NCI-H1105 treated with DMSO at 0.1 percent for 48 hours (cell line): Measurements from ENCODE around the gene C3.
"Not testable (repeated sequence)": the region's sequence is repeated elsewhere in the genome, so short reads cannot be mapped to it uniquely, and the experiment has no call there.

Source experiments
- DNase-seq: peaks from one replicate; lab custom pipeline; 2025; lab: John Stamatoyannopoulos, UW

Gene C3

DNA sequence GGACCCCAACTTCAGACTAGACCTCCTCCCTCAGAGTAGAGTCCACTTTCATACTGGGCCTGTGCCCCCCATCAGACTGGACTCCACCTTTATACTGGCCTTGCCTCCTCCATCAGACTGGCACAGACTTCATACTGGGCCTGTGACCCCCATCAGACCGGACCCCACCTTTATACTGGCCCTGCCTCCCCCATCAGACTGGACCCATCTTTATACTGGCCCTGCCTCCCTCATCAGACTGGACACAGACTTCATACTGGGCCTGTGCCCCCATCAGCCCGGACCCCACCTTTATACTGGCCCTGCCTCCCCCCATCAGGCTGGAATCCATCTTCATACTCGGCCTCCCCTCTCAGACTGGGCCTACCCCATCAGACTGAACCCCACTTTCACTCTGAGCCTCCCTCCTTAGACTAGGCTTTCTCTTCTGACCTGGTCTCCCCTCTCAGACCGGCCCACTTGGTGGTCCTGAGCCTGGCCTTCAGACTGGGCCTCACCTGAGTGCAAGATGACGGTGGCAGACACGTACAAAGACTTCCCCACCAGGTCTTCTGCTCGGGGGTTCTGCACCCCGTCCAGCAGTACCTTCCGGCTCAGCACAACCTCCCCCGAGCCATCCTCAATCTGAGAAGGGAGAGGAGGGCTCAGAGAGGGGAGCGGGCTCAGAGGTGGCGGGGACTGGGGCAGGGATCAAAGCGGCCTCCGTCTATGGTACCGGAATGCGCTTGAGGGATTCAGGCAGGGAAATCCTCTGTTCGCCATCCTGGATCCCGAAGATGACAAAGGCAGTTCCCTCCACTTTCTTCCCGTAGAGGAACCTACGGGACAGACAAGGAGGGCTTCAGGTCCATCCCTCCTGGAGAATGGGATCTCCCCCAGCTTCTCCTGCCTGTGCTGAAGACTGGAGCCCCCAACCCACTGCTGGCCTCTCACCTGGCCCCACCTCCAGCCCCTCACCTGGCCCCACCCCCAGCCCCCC is 7.5 kb downstream of the C3 start:
- DNase-seq, result no peak

DNA sequence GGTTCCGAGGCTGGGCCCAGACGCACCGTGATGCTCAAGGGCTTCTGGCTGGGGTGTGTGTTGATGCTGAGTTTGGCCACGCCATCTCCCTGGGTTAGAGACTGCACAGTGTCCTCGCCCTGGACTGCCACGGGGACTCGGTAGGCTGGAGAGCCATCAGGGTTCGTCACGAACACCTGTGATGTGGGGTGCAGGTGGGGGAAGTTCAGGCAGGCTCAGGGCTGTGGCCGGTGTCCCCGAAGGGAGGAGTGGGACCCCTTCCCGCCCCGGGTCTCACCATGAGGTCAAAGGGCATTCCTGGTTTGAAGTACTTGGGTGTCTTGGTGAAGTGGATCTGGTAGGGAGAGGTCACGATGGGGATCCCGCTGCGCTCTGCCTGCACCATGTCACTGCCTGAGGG is 8.2 kb downstream of the C3 start:
- no peak for DNase-seq

DNA sequence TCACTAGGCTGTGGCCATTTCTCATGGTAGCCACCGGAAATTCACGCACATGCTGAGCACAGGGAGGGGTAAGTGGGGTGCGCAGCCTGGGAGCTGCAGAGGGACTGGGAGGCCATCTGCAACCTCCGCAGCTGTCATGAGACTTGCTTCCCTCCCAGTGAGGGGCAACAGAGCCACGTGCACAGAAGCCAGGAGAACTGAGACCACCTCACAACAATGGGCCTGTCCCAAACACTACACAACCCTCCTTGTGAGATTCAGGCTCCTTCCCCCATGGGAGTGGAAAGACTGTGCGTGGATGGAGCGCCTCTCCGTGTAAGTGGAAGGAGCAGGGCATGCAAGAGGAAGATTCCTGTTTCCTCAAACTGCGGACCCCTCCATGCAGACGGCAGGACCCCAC is 8.8 kb downstream of the C3 start:
- no peak for DNase-seq

DNA sequence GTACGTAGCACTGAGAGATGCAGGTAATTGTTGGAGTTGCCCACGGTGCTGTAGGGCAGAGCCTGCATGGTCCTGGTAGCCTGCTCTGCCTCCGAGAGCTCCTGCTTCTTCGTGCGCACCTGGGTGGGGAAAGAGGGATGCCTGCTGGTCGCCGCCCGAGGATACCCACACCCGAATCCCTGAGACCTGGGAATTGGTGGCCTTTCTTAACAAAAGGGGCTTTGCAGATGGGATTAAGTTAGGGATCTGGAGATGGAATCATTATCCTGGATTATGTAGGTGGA is 9.4 kb downstream of the C3 start:
- no peak for DNase-seq

DNA sequence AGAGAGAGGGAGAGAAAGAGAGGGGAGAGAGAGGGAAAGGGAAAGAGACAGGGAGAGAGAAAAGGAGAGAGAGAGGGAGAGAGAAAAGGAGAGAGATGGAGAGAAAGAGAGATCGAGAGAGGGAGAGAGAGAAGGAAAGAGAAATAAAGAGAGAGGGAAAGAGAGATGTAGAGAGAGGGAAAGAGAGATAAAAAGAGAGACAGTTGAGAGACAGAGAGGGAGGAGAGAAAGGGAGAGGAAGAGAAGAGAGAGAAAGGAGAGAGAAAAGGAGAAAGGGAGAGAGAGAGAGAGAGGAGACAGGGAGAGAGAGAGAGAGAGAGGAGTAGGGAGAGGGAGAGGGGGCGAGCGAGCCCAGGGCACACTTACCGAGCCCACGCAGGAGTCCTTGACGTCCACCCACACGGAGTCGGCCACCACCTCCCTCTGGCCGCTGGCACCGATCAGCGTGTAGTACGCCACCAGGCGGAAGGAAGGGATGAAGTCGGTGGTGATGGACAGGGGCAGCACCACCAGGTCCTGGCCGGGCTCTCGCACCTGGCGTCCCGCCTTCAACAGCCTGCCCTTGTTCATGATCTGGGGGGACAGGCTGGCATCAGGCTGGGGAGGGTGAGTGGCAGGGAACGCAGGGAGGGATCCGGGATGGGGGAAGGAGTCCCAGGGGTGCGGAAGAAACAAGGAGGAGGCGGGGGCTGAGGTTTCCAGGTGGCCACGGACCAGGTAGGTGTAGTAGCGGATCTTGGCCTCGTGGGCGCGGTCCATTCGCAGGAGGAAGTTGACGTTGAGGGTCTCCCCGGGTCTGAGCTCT is 10.0 kb downstream of the C3 start:
- no peak for DNase-seq

DNA sequence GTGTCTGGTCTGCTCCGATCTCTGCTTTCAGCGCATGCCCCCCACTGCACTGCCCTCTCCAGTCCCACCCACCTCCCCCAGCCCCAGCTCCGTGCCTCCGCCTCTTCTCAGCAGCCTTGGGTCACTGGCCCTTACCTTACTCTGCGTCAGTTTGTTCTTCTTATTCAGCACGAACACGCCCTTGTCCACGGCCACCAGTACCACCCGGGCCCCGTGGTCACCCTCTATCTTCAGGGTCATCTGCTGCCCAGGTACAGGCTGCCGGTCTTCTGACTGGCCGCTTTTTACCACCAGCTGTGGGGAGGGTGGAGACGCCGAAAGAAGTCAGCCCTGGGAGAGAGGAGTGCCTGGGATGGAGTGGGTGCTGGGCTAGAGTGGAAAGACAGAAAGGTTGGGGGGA is 10.9 kb downstream of the C3 start:
- DNase-seq, result no peak

DNA sequence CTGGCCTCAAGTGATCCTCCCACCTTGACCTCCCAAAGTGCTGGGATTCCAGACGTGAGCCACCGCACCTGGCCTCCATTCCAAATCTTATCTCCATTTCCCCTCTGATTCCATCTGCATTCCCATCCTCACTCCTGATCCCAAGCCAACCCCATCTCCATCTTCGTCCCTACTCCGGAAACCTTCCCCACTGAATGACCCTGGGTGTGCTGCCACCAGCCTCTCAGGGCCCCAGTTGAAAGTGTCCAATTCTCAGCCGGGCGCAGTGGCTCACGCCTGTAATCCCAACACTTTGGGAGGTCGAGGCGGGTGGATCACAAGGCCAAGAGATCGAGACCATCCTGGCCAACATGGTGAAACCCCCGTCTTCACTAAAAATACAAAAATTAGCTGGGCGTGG is 11.5 kb downstream of the C3 start:
- not testable (repeated sequence) for DNase-seq

DNA sequence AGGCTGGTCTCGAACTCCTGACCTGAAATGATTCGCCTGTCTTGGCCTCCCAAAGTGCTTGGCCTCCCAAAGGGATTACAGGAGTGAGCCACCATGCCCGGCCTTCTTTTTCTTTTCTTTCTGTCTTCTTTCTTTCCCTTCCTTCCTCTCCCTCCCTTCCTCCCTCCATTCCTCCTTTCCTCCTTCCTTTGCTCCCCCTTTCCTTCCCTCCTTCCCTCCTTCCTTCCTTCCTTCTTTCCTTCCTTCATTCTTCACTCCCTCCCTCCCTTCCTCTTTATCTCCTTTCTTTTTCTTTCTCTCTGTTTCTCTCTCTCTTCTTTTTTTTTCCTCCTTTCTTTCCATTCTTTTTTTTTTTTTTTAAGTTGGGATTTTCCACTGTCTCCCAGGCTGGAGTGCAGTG is 12.1 kb downstream of the C3 start:
- DNase-seq, result no peak

DNA sequence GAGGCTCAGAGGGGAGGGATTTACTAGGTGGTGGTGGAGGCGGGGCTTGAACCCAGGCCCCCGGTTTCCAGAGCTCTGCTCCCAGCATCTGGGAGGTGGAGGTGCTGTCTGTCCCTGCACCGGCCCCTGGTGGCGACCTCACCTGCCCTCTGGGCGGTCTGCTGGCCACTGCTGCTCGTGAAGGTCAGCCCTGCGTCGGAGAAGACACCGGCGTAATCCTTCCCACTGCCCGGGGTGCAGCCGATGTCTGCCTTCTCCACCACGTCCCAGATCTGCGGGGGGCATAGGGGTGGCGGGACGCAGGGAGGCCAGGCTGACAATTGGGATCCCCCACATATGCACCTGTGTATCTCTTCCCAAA is 12.8 kb downstream of the C3 start:
- DNase-seq, result no peak

DNA sequence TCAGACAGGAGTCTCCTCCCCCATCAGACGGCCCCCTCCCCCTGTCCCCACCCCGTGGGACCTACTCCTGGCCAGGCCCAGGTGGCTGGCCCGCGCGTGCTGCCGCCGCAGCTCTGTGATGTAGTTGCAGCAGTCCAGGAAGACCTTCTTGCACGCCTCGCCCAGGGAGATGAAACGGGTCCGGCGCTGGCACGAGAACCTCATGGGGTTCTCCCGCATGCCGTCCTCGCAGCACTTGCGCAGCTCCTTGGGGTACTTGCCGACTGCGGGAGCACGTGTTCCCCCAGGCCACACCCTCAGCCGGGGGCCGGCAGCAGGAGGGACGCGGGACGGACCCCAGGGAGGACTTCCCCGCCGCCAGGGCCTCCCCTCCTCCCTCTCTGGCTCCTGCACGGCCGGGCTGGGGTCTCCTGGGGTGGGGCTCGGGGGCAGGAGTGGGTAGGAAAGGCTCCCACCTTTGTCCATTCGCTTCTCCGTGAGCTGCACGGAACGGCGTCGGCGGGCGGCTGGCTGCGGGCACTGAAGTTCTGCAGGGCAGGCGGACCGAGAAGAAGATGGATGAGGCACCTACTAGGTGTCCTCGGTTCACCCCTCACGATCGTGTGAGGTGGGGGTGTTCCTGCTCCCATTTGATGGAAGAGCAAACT is 13.3 kb downstream of the C3 start:
- DNase-seq, result no peak

DNA sequence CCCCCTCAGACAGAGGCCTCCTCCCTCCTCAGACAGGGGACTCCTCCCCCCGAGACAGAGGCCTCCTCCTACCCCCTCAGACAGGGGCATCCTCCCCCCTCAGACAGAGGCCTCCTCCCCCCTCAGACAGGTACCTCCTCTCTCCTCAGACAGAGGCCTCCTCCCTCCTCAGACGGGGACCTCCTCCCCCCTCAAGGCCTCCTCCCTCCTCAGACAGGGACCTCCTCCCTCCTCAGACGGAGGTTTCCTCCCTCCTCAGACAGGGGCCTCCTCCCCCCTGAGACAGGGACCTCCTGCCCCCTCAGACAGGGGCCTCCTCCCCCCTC is 13.9 kb downstream of the C3 start:
- no peak for DNase-seq

DNA sequence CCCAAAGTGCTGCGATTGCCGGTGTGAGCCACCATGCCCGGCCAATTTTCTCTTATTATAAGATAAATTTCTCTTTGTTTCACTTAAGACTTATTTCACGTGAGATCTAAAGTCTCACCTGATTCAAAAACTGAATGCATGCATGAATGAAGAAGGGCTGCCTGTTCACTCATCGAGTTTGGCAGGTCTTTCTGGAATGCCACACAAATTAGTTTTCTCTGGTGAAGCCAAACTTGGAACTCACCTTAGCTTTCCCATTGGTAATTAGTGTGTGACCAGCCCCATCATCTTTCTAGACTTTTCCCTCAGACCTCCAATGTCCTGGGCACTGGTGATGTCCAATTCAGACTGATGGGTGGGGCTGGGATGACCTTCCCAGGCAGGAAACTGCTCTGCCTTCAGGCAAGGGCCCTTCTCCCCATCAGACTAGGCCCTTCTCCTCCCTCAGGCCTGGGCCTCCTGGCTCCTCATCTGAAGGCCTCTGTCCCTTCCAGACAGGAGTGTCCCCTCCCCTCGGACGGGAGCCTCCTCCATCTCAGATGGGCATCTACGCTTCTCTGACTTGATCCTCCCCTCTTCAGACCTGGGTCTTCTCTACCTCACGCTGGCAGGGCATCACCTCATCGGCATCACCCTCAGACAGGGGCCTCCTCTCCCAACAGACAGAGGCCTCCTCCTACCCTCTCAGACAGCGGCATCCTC is 14.4 kb downstream of the C3 start:
- no peak for DNase-seq

DNA sequence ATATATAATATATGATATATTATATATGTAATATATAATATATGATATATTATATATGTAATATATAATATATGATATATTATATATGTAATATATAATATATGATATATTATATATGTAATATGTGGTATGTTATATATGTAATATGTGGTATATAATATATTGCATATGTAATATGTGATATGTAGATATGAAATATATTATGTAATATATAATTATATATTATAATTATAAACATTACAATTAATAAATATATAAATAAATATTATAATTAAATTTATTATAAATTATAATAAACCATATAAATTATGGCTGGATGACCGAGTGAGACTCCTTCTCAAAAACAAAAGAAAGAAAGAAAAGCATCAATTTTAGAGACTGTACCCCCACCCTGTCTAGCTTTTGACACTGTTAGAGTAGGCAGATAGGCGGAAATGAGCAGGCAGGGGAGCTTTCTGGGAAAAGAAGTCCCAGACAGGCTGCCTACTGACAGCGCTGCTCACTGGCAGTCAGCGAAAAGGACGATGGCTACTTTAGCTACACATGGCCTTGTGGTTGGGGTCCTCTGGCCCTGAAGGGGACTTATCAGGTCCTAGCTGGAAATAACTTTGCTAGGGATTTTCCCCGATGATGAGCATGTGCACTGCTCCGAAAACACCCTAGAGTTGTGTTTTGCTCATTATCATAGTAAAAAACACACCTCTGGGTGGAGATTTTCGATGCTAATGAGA is 19.7 kb downstream of the C3 start:
- DNase-seq, result no peak

DNA sequence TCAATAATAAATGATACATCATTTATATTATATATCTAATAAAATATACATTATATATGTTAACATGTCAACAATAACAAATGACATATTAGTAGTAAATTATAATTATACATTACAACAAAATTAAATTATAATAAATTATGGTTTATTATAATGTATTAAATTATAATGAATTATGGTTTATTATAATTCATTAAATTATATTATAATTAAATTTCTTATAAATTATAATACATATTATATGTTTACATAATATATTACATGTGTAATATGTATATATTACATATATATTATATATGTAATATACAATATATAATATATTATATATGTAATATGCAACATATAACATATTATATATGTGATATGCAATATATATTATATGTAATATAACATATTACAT is 20.5 kb downstream of the C3 start:
- no peak for DNase-seq

DNA sequence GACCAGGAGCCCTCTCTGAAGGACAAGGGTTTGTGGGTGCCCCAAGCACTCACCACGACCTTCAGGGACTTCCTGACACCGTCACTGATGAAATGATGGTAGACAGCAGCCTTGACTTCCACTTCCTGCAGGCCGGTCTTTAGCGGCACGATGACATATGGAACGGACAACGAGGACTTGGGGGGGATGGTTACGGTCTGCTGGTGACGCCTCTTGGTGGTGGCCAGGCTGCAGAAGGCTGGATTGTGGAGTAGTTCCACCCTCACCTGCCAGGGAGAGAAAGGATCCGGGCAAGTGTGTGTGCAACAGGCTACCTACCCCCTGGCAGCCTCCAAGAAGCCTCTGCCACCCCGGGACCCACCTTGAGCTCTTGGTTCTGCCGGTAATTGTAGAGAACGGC is 23.2 kb downstream of the C3 start:
- DNase-seq, result no peak

DNA sequence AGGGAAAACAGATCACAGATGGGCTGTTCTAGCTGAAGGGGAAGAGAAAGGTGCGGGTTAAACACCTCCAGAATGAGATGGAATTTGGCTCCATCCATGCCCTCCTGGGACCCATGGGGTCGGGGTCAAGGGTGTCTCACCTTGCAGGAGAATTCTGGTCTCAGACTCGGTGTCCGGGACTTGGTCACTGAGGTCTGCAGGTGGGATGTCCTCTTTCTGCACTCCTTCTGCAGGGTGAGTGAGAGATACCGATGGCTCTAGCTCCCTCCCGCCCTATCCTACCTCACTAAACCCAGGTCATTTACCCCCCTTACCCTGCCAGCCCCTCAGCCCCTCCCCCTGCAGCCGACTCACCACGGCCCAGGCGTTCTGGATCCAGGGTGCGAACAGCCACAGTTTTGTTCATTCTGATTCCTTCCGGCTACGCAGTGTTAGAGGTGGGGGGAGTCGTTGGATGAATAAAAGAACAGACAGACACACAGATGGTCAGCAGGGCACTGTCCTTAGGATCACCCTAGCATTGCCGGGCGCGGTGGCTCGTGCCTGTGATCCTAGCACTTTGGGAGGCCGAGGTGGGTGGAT is 24.1 kb downstream of the C3 start:
- no peak for DNase-seq

DNA sequence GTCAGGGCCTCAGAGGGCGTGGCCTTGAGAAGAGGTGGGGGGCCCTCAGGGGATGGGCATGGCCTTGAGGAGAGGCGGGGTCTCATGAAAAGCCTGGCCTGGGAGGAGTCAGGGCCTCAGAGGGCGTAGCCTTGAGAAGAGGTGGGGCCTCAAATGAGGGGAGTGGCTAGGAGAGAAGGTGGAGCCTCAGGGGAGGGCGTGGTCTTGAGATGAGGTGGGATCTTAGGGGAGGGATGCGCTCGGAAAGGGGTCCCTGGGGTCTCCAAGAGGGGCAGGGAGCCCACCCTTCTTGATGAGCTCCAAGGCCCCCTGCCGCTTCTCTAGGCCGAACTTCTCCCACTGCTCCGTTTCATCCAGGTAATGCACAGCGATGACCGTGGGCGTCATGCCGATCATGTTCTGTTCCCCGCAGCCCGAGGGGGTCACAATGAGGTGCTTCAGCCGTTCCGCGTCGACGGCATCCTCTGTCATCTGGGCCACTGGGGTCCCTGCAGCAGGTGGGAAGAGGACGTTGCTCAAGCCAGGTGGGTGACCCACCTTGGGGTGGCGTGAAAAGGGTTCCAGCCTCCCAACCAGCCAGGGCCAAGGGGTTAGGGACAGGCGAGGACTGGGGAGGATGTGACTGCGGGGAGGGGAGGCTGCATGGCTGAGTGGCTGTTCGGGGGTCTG is 26.2 kb downstream of the C3 start:
- DNase-seq, result no peak

DNA sequence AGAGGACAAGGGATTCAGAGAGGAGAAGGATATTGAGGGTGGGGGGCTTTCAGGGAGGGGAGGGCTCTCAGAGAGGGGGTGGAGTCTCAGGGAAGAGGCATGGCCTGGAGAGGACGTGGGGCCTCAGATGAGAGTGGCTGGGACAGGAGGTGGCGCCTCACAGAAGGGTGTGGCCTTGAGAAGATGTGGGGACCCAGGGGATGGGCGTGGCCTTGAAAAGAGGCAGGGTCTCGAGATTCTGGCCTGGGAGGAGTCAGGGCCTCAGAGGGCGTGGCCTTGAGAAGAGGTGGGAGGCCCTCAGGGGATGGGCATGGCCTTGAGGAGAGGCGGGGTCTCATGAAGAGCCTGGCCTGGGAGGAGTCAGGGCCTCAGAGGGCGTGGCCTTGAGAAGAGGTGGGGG is 26.8 kb downstream of the C3 start:
- DNase-seq, result no peak

DNA sequence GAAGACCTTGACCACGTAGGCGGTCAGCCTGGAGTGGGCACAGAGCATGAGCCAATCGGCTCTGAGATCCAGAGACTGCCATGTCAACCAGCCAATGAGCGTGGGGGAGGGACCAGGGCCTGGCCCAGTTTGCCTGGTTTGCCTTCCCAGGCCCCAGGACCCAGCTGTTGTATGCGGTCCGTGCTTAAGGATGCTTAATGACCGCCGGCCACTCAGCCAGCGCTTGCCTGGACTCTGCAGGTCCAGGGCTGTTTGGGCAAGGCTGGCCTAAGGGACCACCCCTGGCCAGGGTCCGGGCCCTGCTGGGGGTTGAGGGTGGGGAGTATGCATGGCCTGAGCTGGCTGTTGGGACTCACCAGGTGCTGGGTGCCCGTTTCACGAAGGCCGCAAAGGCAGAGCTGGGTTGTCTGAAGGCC is 27.4 kb downstream of the C3 start:
- no peak for DNase-seq

DNA sequence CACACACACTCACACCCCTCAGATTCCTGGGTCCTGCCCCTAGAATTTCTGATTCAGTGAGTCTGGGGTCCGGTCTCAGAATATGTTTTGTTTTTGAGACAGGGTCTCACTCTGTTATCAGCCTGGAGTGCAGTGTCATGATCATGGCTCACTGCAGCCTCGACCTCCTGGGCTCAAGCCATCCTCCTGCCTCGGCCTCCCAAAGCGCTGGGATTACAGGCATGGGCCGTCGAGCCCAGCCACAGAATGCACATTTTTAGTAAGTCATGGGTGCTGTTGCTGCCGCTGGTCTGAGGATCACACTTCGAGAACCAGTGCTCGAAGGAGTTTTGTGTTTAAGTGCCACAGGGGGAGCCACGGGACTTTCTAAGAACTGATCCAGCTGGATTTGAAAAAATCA is 28.4 kb downstream of the C3 start:
- DNase-seq, result no peak

DNA sequence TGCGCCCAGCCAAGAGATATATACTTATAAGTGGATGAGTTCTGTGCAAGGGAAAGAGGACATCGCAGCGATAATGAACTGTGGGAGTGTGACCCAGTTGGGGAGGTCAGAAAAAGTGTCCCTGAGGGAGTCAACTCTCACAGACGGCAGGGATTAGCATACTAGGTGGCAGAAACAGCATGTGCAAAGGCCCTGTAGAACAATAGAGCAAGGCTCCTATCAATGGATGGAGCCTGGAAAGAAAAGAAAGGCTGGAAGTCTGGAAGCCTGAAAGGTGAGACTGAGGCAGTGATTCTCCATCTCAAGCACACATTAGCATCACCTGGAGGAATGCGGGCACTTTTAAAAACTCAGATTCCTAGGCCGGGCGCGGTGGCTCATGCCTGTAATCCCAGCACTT is 29.1 kb downstream of the C3 start:
- DNase-seq, result no peak
